Heart left ventricle (tissue), 16 donors: ENCODE measurements around the gene ERGIC1. TPM values are rescaled to one million over a fixed set of nuclear protein-coding genes. Genes with fewer than 3 reads are reported as not detected.

Source experiments
- ATAC-seq, 4 donors: fragments of 200-7000 bp; cut with Tn5 transposase; one replicate each; pipeline ENCODE4 v1.9.1; 2020 to 2022; ENCODE audit warnings: moderate library complexity in 4 of 4, mild to moderate bottlenecking in 3 of 4, moderate number of reproducible peaks in 1 of 4
- DNase-seq, 5 donors: peaks; one replicate each; pipeline ENCODE4 v3.0.0-alpha.2; 2020
- H3K27ac ChIP-seq, 12 donors: fragments of 200-600 bp; sonication (generic) in 4 of 12; one replicate each; pipeline versions ENCODE4 v1.5.0 to v1.8.0; 2016 to 2022; ENCODE audit warnings: mild to moderate bottlenecking in 2 of 12
- H3K27me3 ChIP-seq, 9 donors: fragments of 200-600 bp; sonication (generic) in 2 of 9; one replicate each; pipeline versions ENCODE4 v1.5.1 to v1.8.0; 2016 to 2022; ENCODE audit warnings: mild to moderate bottlenecking in 3 of 9
- H3K36me3 ChIP-seq, 9 donors: fragments of 200-600 bp; sonication (generic) in 2 of 9; one replicate each; pipeline versions ENCODE4 v1.5.0 to v1.8.0; 2018 to 2022; ENCODE audit warnings: mild to moderate bottlenecking in 2 of 9
- H3K4me1 ChIP-seq, 12 donors: fragments of 200-600 bp; sonication (generic) in 4 of 12; one replicate each; pipeline versions ENCODE4 v1.5.0 to v1.8.0; 2016 to 2022; ENCODE audit warnings: mild to moderate bottlenecking in 3 of 12
- H3K4me3 ChIP-seq, 12 donors: fragments of 200-600 bp; sonication (generic) in 4 of 12; one replicate each; pipeline versions ENCODE4 v1.5.0 to v1.8.0; 2017 to 2022; ENCODE audit warnings: mild to moderate bottlenecking in 9 of 12, moderate library complexity in 4 of 12
- H3K9me3 ChIP-seq, 12 donors: fragments of 200-600 bp; sonication (generic) in 4 of 12; one replicate each; pipeline versions ENCODE4 v1.5.0 to v1.8.0; 2016 to 2022; ENCODE audit warnings: mild to moderate bottlenecking in 1 of 12
- POLR2A ChIP-seq, 2 donors: fragments of 450-650 bp; IDR thresholded peaks; one replicate each; pipeline ENCODE4 v1.6.1; 2017; ENCODE audit warnings: antibody characterized with exemption in 2 of 2, mild to moderate bottlenecking in 2 of 2, moderate library complexity in 2 of 2
- WGBS, 4 donors: extraction: QIAGEN DNeasy Blood & Tissue Kit in 2 of 4; methylation state at CpG; one replicate each; pipeline versions ENCODE4 v1.1.5 to v1.1.7; 2013 to 2018; 5-methylcytosine and 5-hydroxymethylcytosine counted together
- intact Hi-C, 10 donors: fragments of 100-400 bp; cut with DNase I; formaldehyde crosslinking; loops; one replicate each; pipeline versions ENCODE4 v1.11.1 to v1.14.2; 2022
- polyA plus RNA-seq, 2 donors: library from polyadenylated mRNA; stranded (reverse); fragments of 200-250 nt; gene quantifications; one replicate each; pipeline ENCODE4 v1.2.3, GENCODE V29; 2013
- total RNA-seq, 9 donors: library from RNA; depleted of rRNA in 2 of 9; stranded (reverse); fragments of >200 nt in 2 of 9; fragmentation: NEBNext Ultra II Directional in 3 of 9; extraction: Animal tissue kit (Norgen Biotek cat#: 25700) in 3 of 9; gene quantifications; one replicate each; pipeline versions ENCODE4 v1.1.0 to v1.2.4, GENCODE V29; 2016 to 2023
- TF ChIP-seq, protein P1 (sequence below), 12 donors: fragments of 200-600 bp; sonication (generic) in 4 of 12; IDR thresholded peaks; one replicate each; pipeline versions ENCODE4 v1.5.0 to v1.8.0; 2018 to 2022; ENCODE audit warnings: antibody characterized with exemption in 12 of 12, mild to moderate bottlenecking in 5 of 12
- donor health status: ischemic (EF 13 %, LVEDD 7.1; RV severe dilation, severe dysfunction).
- donor health status: healthy with polysubstance abuse.
- donor health status: DM: no; HTN: yes; CAD: no.
- donor health status: DM: no; HTN: no; CAD: no.
- donor health status: ischemic (EF 25% LVEDD 6.9; RV normal size, moderate dysfunction).
- donor health status: ischemic (EF 25% LVEDD 5.7; RV mildly dilated, moderate dysfunction).
- donor health status: healthy.
- donor health status: DM: yes; HTN: yes; CAD: no.
- donor health status: ischemic (EF 35%, LVEDD 5.7; RV mildly dilated, moderate dysfunction).
- donor health status: nonischemic (EF 11% LVEDD 7.7; RV severe dilation, severe dysfunction).
- donor health status: DM: yes; HTN: yes; CAD: no.
- donor health status: PGD.
- donor health status: ischemic (EF 29% LVEDD 5.4; RV normal size, mild dysfunction).
- donor health status: nonischemic (EF 23%, LVEDD 6.1; RV moderate dilation, normal function).

ERGIC1 gene
- total and polyA plus RNA-seq, 11 donors = 66.6 to 115 (median 84.9) TPM

DNA sequence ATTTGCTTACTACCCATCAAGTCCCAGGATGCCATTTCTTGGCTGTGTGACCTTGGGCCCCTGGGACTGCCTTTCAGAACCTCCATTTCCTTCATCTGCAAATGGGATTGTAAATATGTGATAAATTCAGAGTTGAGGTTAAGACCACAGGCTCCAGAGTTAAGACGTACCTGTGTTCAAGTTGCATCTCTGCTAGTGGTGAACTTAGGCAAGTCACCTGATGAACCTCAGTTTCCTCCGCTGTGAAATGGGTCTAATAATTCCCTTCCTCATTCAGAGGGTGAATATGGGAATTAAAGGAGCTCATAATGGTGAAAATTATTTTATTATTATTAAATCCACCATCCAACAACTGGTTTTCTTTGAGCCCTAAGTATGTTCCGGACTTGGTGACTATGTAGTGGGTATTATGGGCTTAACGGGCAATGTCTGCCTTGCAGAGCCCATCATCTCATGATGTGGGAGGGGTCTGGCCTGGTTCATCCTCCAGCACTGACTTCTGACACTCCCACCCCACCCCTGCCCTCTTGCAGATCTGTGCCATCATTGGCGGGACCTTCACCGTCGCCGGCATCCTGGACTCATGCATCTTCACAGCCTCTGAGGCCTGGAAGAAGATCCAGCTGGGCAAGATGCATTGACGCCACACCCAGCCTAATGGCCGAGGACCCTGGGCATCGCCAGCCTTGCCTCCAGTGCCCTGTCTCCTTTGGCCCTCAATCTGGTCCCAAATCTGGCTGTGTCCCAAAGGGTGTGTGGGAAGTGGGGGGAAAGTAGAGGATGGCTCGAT lies 116.3 kb downstream of the ERGIC1 start:
- TF ChIP-seq POLR2A (IDR thresholded peaks at IDR 0.05) = no peak
- TF ChIP-seq, protein P1, sequence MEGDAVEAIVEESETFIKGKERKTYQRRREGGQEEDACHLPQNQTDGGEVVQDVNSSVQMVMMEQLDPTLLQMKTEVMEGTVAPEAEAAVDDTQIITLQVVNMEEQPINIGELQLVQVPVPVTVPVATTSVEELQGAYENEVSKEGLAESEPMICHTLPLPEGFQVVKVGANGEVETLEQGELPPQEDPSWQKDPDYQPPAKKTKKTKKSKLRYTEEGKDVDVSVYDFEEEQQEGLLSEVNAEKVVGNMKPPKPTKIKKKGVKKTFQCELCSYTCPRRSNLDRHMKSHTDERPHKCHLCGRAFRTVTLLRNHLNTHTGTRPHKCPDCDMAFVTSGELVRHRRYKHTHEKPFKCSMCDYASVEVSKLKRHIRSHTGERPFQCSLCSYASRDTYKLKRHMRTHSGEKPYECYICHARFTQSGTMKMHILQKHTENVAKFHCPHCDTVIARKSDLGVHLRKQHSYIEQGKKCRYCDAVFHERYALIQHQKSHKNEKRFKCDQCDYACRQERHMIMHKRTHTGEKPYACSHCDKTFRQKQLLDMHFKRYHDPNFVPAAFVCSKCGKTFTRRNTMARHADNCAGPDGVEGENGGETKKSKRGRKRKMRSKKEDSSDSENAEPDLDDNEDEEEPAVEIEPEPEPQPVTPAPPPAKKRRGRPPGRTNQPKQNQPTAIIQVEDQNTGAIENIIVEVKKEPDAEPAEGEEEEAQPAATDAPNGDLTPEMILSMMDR (IDR thresholded peaks at IDR 0.05) = no peak
- Histone ChIP-seq H3K27ac (no peak overlapping the region), H3K4me3 (no peak overlapping the region), H3K36me3 (peaks cover 0 to 52% (median 30%) of the 10 kb centered on the region in 9 donors), H3K27me3 (no peaks in the 10 kb centered on the region), H3K4me1 (peaks cover 0 to 7% (median 0%) of the 10 kb centered on the region in 12 donors), H3K9me3 (no peaks in the 10 kb centered on the region)
- DNase-seq = peak in 1 of 5 donors; percentile 15
- 94 to 96% (median 95%) methylated on average over 12 of the region's 12 CpGs for WGBS, 4 donors
- intact Hi-C loops = no loop called here
- no peak for ATAC-seq

GRCh38 chr5:172951371-172952033 lies 117.5 kb downstream of the ERGIC1 start:
- Histone ChIP-seq H3K4me3 (no peak overlapping the region), H3K27me3 (no peaks in the 10 kb centered on the region), H3K36me3 (peaks cover 0 to 41% (median 19%) of the 10 kb centered on the region in 9 donors), H3K4me1 (peaks cover 0 to 8% (median 0%) of the 10 kb centered on the region in 12 donors), H3K9me3 (no peaks in the 10 kb centered on the region), H3K27ac (no peak overlapping the region)
- intact Hi-C loops = no loop called here
- WGBS, 4 donors = 65 to 78% (median 72%) methylated on average over 8 to 11 of the region's 11 CpGs
- TF ChIP-seq, protein P1 (IDR thresholded peaks at IDR 0.05) = no peak
- TF ChIP-seq POLR2A (IDR thresholded peaks at IDR 0.05) = no peak
- DNase-seq (peak in 1 of 5 donors; percentile 22), ATAC-seq (no peak)

DNA sequence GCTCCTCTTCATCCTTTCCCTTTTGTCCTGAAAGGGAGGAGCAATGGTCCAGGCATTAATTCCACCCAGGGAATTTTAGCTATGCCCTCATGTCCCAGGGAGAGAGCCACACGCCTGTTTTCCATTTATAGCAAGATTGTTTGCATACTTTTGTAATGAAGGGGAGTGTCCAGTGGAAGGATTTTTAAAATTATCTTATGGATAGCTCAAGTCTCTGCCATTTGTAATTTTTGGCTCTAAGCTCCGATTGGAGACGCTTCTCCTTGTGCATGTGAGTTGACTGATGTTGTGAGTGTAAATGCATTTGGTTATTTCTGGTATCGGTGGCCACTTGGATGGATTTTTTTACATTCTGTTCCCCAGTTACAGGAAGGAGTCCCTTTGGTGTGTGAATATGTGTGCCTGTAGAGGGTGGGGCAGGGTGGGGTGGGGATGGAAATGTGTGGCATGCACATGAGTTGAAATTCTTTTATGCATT lies 118.0 kb downstream of the ERGIC1 start:
- peaks cover 0 to 8% (median 0%) of the 10 kb centered on the region in 12 donors for H3K4me1 ChIP-seq
- no peak overlapping the region for H3K27ac ChIP-seq
- ATAC-seq = peak in 1 of 4 donors; percentile 39
- 46 to 62% (median 54%) methylated on average over 4 of the region's 4 CpGs for WGBS, 4 donors
- H3K36me3 ChIP-seq = peaks cover 0 to 36% (median 13%) of the 10 kb centered on the region in 9 donors
- intact Hi-C loops = no loop called here
- no peak for DNase-seq
- H3K27me3 ChIP-seq = no peaks in the 10 kb centered on the region
- H3K4me3 ChIP-seq = no peak overlapping the region
- no peaks in the 10 kb centered on the region for H3K9me3 ChIP-seq
- TF ChIP-seq POLR2A (IDR thresholded peaks at IDR 0.05) = no peak
- TF ChIP-seq, protein P1 (IDR thresholded peaks at IDR 0.05) = no peak
